GM10248 (cell line): ENCODE data around the gene FADS6.

Source experiments
- CTCF ChIA-PET: fragments of 300-600 bp; sonication (Branson Sonifier 250); formaldehyde crosslinking; extraction: SDS; loops from one replicate; lab custom pipeline; 2021; ENCODE audit warnings: antibody characterized with exemption; lab: Yijun Ruan, JAX
- POLR2A ChIA-PET: fragments of 350-650 bp; sonication (Branson Sonifier 250); formaldehyde crosslinking; extraction: SDS; loops from one replicate; lab custom pipeline; 2020; ENCODE audit warnings: antibody characterized with exemption; lab: Yijun Ruan, JAX
- DNase-seq: peaks from one replicate; pipeline ENCODE4 v3.0.0; 2012; ENCODE audit errors: extremely low spot score
- CTCF ChIP-seq: IDR thresholded peaks from 2 replicates; pipeline ENCODE4 v1.5.1; 2012; ENCODE audit warnings: mild to moderate bottlenecking, low read depth; ENCODE audit errors: extremely low read depth, missing control alignments, control extremely low read depth

Gene FADS6

GRCh38 chr17:74903671-74904070 is 10.2 kb upstream of the FADS6 start:
- CTCF ChIA-PET: interaction anchor here (1.0 to 1.1 kb wide), 2 partner anchors 20 to 35 kb away, joined by 3 read pairs; partner anchors contain the start of gene OTOP2
- TF ChIP-seq CTCF: no peak
- POLR2A ChIA-PET: no interaction called here
- DNase-seq: no peak

- no peak for DNase-seq
- ChIA-PET POLR2A (no interaction called here), CTCF (interaction anchor here (1.0 to 1.1 kb wide), 2 partner anchors 21 to 35 kb away, joined by 3 read pairs; partner anchors contain the start of gene OTOP2)
- TF ChIP-seq CTCF: no peak
Observed at GRCh38 chr17:74903034-74903433, 9.6 kb upstream of the FADS6 start.

GRCh38 chr17:74901353-74902135 is 8.1 kb upstream of the FADS6 start:
- TF ChIP-seq CTCF: no peak
- ChIA-PET CTCF (interaction anchor here (1.6 kb wide), 1 partner anchor 60 kb away, joined by 3 read pairs; no protein-coding TSS in a partner anchor), POLR2A (no interaction called here)
- DNase-seq: no peak

GRCh38 chr17:74900208-74900607 is 6.8 kb upstream of the FADS6 start:
- ChIA-PET CTCF (interaction anchor here (1.4 to 1.6 kb wide), 2 partner anchors 38 to 62 kb away, joined by 3 to 4 read pairs; no protein-coding TSS in a partner anchor), POLR2A (no interaction called here)
- no peak for DNase-seq
- no peak for TF ChIP-seq CTCF

GRCh38 chr17:74898376-74898946 is 5.0 kb upstream of the FADS6 start:
- no peak for DNase-seq
- ChIA-PET POLR2A (no interaction called here), CTCF (interaction anchor here (1.2 to 1.5 kb wide), 3 partner anchors 25 to 57 kb away, joined by 3 to 4 read pairs (median 3); partner anchors contain the start of gene OTOP2)
- TF ChIP-seq CTCF: no peak

- TF ChIP-seq CTCF: no peak
- no peak for DNase-seq
- ChIA-PET CTCF (interaction anchor here (1.5 kb wide), 1 partner anchor 18 kb away, joined by 3 read pairs; no protein-coding TSS in a partner anchor), POLR2A (no interaction called here)
Observed at GRCh38 chr17:74893936-74894671, 671 bp upstream of the FADS6 start.
